Colon (tissue), 2 donors: ENCODE results near the gene SLC4A1AP.

Experiments used
- FAIRE-seq: peaks from 2 replicates; lab custom pipeline; 2012; peaks lifted over from hg19 to GRCh38; lab: Jason Lieb, UNC
- donor health status: control.
- donor health status: control.

SLC4A1AP gene

DNA sequence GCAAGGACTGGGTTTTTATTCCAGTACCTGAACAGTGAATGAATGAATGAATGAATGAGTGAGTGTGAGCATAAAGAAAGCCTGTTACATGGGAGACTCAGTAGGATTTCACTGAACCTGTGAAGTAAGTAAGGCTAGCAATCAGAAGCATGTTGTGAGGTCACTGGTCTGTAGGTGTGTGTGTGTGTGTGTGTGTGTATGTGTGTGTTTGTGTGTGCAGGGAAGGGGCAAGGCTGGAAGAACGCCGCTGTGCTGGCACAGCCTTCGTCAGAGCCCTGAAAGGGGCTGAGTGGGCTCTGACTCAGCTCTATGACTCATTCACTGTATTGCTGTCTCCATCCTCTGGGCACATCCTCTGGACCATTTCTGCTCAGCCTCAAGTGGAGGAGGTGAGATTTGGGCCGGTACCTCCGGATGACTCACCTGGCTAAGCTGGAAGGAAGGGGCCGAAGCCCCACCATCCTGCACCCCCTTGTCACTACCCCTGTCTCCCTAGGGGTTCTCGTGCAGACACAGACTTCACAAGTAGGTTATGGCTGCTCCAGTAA is 56.4 kb downstream of the SLC4A1AP start:
- no peak for FAIRE-seq

DNA sequence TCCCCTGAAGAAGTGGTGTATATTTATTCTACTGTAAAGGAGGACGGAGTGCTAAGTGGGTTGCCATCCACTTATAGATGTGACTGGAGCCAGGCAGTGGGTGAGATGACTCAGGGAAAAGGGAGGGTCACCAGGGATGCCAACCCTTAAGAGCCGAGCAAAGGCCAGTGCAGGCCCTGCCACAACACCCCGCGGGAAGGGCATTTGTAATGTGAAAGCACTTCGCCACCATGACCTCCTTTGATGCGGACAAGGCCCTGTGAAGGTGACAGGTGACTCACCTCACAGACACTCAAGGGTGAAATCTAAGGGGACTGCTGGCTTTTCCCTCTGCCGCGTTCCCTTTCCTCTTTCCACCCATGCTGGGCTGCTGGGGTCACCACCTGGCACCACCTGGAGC is 57.6 kb downstream of the SLC4A1AP start:
- no peak for FAIRE-seq

- no peak for FAIRE-seq
These were observed 58.3 kb downstream of the SLC4A1AP start for GRCh38 chr2:27721884-27722485.

DNA sequence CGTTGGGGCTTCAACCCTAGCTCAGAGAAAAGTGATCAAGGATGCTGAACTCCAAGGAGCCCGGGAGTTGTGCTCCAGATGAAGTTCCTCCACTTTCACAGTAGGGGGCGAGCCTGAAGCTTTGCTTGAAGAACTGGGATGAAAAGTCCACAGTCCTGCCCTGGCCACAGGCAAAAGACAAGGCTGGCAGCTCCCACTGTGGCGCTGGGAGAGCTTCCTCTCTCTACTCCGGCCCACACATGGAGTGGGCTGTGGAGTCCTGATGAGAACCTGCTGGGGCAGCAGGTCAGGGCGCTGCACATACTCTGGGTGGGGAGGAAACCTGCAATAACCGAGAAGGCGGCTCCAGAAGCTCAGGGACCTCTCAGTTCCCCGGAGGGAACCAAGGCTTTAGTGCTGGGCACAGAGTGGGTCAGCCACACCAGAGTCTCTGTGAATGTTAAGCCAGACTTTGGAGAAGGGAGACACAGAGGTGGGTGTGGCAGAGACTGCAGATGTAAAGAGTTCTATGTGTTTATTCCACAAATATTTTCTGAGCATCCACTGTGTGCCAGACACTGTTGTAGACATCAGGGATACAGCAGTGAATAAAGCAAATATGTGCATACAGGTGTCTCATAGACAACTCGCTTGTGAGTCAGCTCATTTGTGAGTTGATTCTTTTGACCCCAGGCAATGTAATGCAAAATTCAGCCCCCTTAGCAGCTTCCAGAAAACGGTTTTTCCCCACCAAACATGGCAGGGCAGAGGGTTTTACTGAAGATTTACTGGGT is 59.9 kb downstream of the SLC4A1AP start:
- FAIRE-seq = no peak

DNA sequence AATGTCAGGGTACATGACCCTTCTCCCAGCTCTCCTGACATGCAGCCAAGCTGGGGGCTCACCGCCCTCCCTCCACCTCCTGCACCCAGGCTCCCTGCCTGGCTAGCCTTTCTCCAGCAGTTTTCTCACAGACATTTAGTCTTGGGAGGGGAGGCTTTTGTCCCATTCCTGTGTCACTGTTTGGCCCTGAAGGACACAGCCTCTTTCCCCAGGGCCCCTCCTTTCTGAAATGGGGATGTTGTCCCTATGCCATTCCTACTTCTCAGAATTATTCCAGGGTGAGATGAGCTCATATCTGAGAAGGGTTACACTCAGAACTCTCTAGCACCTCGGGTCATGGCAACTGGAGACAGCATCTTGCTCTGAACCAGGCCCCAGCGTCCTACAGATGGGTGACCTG is 60.5 kb downstream of the SLC4A1AP start:
- no peak for FAIRE-seq

GRCh38 chr2:27724905-27725701 is 61.4 kb downstream of the SLC4A1AP start:
- no peak for FAIRE-seq

- FAIRE-seq = no peak
These were observed 63.6 kb downstream of the SLC4A1AP start for GRCh38 chr2:27727257-27727656.

GRCh38 chr2:27728081-27728858 is 64.6 kb downstream of the SLC4A1AP start:
- no peak for FAIRE-seq

DNA sequence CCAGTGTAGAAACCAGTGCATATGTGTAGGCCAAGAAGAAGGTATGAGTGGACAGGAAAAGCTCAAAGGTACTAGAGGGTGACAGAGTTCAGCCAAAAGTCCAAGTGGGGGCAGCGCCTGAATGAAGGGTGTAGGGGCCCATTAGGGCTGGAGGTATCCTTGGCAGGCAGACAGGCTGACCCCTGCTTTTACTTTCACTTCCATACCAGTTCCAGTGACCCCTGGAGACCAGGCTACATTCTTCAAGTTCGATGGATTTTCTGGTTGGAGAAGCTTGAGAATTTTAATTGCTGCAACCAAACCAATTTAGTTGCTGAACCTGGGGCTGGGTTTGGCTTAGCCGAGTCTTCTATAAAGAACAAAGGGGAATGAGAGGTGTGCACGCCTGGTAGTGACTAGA is 65.5 kb downstream of the SLC4A1AP start:
- FAIRE-seq = no peak

- no peak for FAIRE-seq
These were observed 65.9 kb downstream of the SLC4A1AP start for GRCh38 chr2:27729614-27730013.

GRCh38 chr2:27730261-27730662 is 66.6 kb downstream of the SLC4A1AP start:
- FAIRE-seq = no peak

DNA sequence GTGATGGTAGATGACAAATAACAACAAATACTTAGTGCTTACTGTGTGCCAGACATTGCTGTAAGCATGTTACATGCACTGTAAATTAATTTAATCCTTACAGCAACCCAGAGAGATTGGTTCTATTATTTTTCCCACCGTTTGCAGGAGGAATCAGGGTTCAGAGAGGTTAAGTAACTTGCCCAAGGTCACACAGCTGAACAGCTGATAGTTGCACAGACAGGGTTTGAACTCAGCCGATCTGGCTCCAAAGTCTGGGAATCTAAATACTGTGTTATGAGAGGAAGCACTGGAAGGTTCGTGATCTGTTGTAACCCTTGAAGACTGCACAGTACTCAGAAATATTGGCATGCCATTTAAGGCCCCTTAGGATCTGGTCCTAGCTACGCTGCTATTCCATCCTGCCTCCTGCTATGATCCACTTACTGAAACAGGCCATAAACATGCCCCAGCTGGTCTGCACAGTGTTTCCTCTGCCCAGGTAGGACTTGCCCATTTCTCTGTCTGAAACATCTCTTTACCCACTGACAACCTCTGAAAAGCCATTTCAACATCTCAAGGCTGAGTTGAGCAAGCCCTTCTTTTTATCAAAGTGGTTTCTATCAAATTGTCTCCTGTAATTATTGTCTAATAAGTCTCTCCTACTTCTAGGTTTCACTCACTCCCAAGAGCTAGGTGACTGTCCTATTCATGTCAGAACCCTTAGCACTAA is 67.4 kb downstream of the SLC4A1AP start:
- no peak for FAIRE-seq

GRCh38 chr2:27734305-27734704 is 70.6 kb downstream of the SLC4A1AP start:
- FAIRE-seq = no peak

GRCh38 chr2:27735263-27735904 is 71.7 kb downstream of the SLC4A1AP start:
- no peak for FAIRE-seq

- no peak for FAIRE-seq
These were observed 72.6 kb downstream of the SLC4A1AP start for GRCh38 chr2:27736031-27736889.

DNA sequence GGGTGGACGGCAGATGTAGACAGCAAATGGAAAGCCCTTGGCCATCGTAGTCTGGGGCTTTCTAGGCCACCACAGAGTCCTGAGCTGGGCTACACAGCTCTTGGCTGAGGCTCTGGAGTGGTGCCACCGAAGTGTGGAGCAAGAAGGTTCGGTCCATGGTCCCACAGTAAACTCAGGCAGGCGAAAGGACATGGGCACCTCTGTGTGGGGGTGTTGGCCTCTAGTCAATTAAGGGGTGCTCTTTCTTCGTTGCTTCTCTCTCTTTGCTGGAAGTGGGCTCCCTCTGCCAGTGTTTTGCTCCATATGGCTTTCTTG is 73.2 kb downstream of the SLC4A1AP start:
- FAIRE-seq = no peak

DNA sequence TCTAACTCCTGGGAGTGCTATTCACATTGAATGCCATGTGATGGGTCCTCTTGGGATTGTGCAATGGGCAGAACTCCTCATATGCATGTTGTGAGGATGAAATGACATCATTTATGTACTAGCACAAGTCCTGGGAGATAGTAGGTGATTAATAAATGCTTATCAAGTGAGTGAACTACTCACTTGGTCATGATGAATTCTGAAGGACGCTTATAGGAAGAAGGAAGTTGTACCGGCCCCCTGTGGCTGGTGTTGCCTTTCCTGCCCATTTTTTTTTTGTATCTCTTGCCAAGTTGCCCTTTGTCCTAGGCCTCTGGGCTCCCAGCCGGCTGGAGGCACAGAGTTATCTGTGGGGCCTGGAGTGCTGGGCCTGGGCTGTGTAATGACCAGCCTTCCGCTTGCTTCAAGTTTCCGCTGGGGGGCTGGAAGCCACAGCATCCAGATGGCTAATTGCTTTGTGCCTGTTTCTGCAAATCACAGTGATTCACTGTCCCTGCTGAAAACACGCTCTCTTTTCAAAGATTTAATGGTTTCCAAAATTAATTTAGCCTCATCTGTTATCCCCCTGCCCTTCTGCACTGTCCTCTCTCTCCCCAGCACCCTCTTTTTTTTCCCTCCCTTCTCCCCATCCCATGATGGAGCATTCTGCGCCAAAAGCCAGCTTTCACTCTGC is 74.1 kb downstream of the SLC4A1AP start:
- FAIRE-seq = no peak

DNA sequence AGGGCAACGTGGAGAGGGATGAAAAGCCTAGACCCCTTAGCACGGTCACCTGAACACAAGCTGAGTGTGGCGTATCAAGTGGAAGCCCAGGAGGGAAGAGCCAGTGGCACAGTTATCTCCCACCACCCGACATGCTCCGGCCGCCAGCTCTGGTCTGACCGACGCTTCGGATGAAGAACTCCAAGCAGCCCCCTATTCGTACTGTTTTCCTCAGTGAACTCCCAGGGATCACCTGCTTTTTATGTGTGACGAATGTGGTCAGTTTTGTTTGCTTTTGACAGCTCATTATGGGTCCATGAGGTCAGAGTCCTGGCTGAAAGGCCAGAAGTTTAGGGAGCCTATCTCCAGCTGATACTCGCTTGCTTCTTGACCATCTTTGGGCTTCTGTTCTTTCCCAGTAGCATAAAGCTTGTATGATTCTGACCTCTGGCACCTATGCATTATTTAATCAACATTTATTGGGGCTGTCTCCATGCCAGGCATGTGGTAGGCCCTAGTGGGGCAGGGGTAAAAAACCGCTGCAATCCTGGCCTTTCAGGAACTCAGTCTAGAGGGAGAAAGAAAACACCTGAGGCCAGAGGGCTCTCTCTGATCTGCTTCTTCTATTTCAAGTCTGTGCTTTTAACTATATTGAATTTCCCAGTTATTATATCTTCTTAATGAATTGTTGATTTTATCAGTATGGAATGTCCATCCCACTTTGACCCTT is 74.8 kb downstream of the SLC4A1AP start:
- FAIRE-seq = no peak

DNA sequence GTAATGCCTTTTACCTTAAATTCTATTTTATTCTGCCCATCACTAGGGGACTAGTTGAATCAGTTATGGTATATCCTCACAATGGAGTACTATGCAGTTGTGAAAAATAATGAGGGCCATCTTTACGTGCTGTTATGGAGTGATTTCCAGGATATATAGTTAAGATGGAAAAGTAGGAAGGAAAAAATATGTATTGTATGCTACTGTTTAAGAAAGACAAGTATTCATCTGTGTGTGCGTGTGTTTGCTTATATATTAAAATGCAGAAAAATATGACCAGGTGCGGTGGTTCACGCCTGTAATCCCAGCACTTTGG is 75.3 kb downstream of the SLC4A1AP start:
- no peak for FAIRE-seq
